ENCODE measurements around the gene PAF1. TPM values are rescaled to one million over a fixed set of nuclear protein-coding genes. Genes with fewer than 3 reads are reported as not detected.
A peak's percentile ranks its signal among the peaks of the same experiment; 100 is the strongest.

Gene PAF1
- total RNA-seq, 2 donors from 2014 or later: 16.9 to 49.8 TPM

DNA sequence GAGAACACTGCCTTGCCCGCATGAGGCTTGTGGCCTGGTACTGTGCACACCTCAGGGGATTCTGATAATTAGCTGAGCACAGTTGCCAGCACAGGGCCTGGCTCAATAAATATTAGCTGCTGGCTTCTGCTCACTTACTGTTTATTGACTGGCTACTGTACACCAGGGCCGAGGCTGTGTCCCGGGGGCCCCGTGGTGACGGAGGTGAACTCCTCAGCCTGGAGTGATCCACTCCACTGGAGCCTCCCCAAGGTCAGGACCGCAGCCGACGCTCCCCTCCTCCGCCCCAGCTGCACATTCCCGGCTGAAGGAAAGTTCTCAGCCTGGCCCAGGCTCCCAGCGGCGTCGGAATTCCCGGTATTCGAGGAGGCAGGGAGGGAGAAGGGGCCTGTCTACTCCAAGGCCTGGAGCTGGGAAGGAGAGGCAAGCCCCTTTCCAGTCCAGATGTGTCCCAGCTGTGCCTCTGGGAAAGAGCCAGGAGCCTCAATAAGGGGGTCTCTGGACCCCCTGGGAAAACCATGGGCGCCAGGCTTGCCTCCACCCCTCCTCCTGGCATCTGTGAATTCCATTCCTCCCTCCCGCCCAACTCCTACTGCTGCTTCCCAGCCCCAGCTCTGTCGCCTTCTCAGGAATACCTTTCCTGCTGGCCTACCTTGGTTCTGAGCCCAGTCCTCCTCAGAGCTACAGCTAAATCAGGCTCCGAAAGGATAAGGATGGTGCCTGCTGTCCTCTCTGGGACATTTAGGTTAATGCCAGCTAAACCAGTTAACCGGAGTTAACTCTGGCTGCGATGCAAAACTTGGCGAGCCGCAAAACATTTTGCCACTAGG lies 37.6 kb upstream of the PAF1 start:
- intact Hi-C loops (cut with DNase I): no loop called here
- H3K36me3 ChIP-seq (replicated peaks in 1 of 2; ENCODE audit: insufficient read depth in 1 of 2, low read depth in 2 of 2): peaks cover 0 to 6% of the 10 kb centered on the region in 2 donors
- H3K4me3 ChIP-seq: no peak overlapping the region
- H3K27ac ChIP-seq: peak overlapping the region; percentile 1 to 75 (median 62)
- peaks cover 13% of the 10 kb centered on the region for H3K4me1 ChIP-seq
- no peaks in the 10 kb centered on the region for H3K27me3 ChIP-seq
- DNase-seq (peak; percentile 43 to 62 (median 54)), ATAC-seq (peak; percentile 75)
- H3K9me3 ChIP-seq: no peaks in the 10 kb centered on the region
- no peak for TF ChIP-seq CTCF (IDR thresholded peaks at IDR 0.05)
- TF ChIP-seq POLR2A (IDR thresholded peaks at IDR 0.05): peak in 1 of 3 donors; percentile 16
- 30 to 32% methylated on average over 21 to 23 of the region's 23 CpGs for WGBS, 2 donors

GRCh38 chr19:39427707-39428106 lies 36.8 kb upstream of the PAF1 start:
- intact Hi-C loops (cut with DNase I): no loop called here
- no peak overlapping the region for H3K4me3 ChIP-seq
- no peaks in the 10 kb centered on the region for H3K27me3 ChIP-seq
- WGBS, 2 donors: 83 to 85% methylated on average over 7 to 11 of the region's 11 CpGs
- DNase-seq: no peak
- TF ChIP-seq POLR2A (IDR thresholded peaks at IDR 0.05) (no peak), CTCF (IDR thresholded peaks at IDR 0.05) (no peak)
- H3K4me1 ChIP-seq: peaks cover 12% of the 10 kb centered on the region
- no peaks in the 10 kb centered on the region for H3K9me3 ChIP-seq
- no peak for ATAC-seq
- H3K36me3 ChIP-seq (replicated peaks in 1 of 2; ENCODE audit: insufficient read depth in 1 of 2, low read depth in 2 of 2): no peaks in the 10 kb centered on the region
- peak overlapping the region in 3 of 4 donors; percentile 51 to 75 (median 74) for H3K27ac ChIP-seq

DNA sequence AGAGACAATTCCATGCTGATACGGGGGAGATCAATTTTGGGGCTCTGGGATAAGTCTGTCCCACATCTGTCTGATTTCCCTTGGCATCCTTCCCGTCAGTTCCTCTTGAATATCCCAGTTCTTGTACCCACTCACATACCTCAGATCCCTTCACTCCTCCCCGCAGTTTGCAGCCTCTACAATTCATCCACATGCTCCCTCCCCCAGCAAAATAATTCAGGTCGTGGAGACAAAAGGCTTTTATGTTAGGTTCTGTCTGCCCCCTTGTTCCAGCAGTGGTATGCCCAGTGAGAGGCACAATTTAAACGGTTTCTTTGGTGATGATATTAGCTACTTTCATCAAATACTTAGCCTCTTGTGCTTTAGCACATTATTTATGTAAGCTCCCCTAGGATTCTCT lies 35.3 kb upstream of the PAF1 start:
- Histone ChIP-seq H3K27ac (no peak overlapping the region), H3K4me3 (no peak overlapping the region), H3K9me3 (no peaks in the 10 kb centered on the region), H3K27me3 (no peaks in the 10 kb centered on the region), H3K4me1 (peaks cover 12% of the 10 kb centered on the region), H3K36me3 (replicated peaks in 1 of 2; ENCODE audit: insufficient read depth in 1 of 2, low read depth in 2 of 2) (no peaks in the 10 kb centered on the region)
- ATAC-seq (no peak), DNase-seq (no peak)
- intact Hi-C loops (cut with DNase I): no loop called here
- TF ChIP-seq POLR2A (IDR thresholded peaks at IDR 0.05) (no peak), CTCF (IDR thresholded peaks at IDR 0.05) (no peak)
- 34 to 48% methylated on average over 5 of the region's 5 CpGs for WGBS, 2 donors

DNA sequence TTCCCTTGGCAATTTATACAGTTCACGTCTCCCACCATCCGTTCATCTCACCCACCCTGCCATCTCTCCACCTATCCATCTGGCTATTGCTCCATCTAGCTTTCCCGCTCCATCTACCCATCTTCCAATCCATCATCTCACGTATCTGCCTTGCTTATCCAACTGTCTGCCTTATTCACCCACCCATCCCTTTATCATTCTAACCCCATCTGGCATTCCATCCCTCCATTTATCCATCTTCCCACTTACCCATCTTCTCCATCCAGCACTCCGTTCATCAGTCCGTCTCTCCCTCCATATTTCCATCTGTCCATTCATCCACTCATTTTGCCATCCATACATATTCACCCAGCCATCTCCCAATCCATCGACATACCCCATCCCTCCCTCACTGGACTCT lies 34.8 kb upstream of the PAF1 start:
- H3K4me1 ChIP-seq: peaks cover 12% of the 10 kb centered on the region
- H3K27ac ChIP-seq: no peak overlapping the region
- DNase-seq (no peak), ATAC-seq (no peak)
- 81 to 87% methylated on average over 7 of the region's 7 CpGs for WGBS, 2 donors
- TF ChIP-seq POLR2A (IDR thresholded peaks at IDR 0.05) (no peak), CTCF (IDR thresholded peaks at IDR 0.05) (no peak)
- intact Hi-C loops (cut with DNase I): no loop called here
- no peak overlapping the region for H3K4me3 ChIP-seq
- no peaks in the 10 kb centered on the region for H3K9me3 ChIP-seq
- no peaks in the 10 kb centered on the region for H3K36me3 ChIP-seq (replicated peaks in 1 of 2; ENCODE audit: insufficient read depth in 1 of 2, low read depth in 2 of 2)
- no peaks in the 10 kb centered on the region for H3K27me3 ChIP-seq

DNA sequence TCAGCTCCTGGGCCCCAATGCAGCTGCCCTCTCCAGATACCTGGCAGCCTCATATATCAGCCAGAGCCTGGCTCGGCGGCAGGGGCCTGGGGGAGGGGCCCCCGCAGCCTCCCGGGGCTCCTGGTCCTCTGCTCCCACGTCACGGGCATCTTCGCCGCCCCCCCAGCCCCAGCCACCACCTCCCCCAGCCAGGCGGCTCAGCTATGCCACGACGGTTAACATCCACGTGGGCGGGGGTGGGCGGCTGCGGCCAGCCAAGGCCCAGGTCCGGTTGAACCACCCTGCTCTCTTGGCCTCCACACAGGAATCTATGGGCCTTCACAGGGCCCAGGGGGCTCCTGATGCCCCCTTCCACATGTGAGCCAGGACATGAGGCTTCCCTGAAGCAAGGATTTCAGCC lies 34.0 kb upstream of the PAF1 start:
- Histone ChIP-seq H3K4me1 (peaks cover 12% of the 10 kb centered on the region), H3K9me3 (no peaks in the 10 kb centered on the region), H3K27me3 (no peaks in the 10 kb centered on the region), H3K36me3 (replicated peaks in 1 of 2; ENCODE audit: insufficient read depth in 1 of 2, low read depth in 2 of 2) (no peaks in the 10 kb centered on the region), H3K27ac (no peak overlapping the region), H3K4me3 (no peak overlapping the region)
- 75 to 77% methylated on average over 4 to 11 of the region's 16 CpGs for WGBS, 2 donors
- intact Hi-C loops (cut with DNase I): no loop called here
- ATAC-seq (no peak), DNase-seq (no peak)
- TF ChIP-seq CTCF (IDR thresholded peaks at IDR 0.05): no peak
- no peak for TF ChIP-seq POLR2A (IDR thresholded peaks at IDR 0.05)
